Thyroid gland (tissue), 4 donors: ENCODE data around the gene CHFR.

Experiments
- POLR2A ChIP-seq, 2 donors: fragments of 450-650 bp; IDR thresholded peaks; one replicate each; pipeline ENCODE4 v1.6.1; 2017; ENCODE audit warnings: antibody characterized with exemption in 2 of 2, mild to moderate bottlenecking in 2 of 2, moderate library complexity in 1 of 2
- TF ChIP-seq, protein P1 (sequence below), 6 experiments: fragments of 200-600 bp in 3 of 6; fragments of 450-650 bp in 3 of 6; sonication (generic) in 3 of 6; IDR thresholded peaks; one replicate each; pipeline ENCODE4 v1.5.1; 2016 to 2019; ENCODE audit warnings: antibody characterized with exemption in 6 of 6, mild to moderate bottlenecking in 2 of 6, inconsistent platforms in 1 of 6, moderate library complexity in 1 of 6

DNA sequence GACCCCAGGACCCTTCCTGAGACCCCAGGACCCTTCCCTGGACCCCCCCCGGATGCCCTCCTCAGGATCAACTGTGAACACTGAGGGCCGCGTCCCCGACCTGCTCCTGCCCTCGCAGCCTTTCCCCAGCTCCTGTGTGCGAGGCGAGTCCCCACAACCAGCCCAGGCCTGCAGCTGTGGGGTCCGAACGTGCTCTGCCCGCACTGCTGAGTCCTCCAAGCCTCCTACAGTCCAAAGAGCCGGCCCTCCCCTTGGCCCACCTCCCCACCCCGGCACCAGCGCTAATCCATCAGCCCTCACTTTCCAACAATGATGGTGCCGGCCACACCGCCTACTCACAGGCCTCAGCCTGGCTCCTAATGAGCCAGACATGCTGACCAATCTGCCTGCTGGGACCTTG lies 99.5 kb downstream of the CHFR start:
- TF ChIP-seq, protein P1, sequence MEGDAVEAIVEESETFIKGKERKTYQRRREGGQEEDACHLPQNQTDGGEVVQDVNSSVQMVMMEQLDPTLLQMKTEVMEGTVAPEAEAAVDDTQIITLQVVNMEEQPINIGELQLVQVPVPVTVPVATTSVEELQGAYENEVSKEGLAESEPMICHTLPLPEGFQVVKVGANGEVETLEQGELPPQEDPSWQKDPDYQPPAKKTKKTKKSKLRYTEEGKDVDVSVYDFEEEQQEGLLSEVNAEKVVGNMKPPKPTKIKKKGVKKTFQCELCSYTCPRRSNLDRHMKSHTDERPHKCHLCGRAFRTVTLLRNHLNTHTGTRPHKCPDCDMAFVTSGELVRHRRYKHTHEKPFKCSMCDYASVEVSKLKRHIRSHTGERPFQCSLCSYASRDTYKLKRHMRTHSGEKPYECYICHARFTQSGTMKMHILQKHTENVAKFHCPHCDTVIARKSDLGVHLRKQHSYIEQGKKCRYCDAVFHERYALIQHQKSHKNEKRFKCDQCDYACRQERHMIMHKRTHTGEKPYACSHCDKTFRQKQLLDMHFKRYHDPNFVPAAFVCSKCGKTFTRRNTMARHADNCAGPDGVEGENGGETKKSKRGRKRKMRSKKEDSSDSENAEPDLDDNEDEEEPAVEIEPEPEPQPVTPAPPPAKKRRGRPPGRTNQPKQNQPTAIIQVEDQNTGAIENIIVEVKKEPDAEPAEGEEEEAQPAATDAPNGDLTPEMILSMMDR (IDR thresholded peaks at IDR 0.05), result no peak
- no peak for TF ChIP-seq POLR2A (IDR thresholded peaks at IDR 0.05)
